Stimulated activated CD8-positive, alpha-beta memory T cell treated with anti-CD3 and anti-CD28 coated beads, Interleukin-7, amount 100 ng/mL, for 24 hours (primary cell): Measurements from ENCODE around the gene APC2.
"Not testable (repeated sequence)": the region's sequence is repeated elsewhere in the genome, so short reads cannot be mapped to it uniquely, and the experiment has no call there.

Experiments
- DNase-seq: peaks from one replicate; pipeline ENCODE4 v3.0.0-alpha.2; 2020; ENCODE audit warnings: low read depth

Gene APC2

DNA sequence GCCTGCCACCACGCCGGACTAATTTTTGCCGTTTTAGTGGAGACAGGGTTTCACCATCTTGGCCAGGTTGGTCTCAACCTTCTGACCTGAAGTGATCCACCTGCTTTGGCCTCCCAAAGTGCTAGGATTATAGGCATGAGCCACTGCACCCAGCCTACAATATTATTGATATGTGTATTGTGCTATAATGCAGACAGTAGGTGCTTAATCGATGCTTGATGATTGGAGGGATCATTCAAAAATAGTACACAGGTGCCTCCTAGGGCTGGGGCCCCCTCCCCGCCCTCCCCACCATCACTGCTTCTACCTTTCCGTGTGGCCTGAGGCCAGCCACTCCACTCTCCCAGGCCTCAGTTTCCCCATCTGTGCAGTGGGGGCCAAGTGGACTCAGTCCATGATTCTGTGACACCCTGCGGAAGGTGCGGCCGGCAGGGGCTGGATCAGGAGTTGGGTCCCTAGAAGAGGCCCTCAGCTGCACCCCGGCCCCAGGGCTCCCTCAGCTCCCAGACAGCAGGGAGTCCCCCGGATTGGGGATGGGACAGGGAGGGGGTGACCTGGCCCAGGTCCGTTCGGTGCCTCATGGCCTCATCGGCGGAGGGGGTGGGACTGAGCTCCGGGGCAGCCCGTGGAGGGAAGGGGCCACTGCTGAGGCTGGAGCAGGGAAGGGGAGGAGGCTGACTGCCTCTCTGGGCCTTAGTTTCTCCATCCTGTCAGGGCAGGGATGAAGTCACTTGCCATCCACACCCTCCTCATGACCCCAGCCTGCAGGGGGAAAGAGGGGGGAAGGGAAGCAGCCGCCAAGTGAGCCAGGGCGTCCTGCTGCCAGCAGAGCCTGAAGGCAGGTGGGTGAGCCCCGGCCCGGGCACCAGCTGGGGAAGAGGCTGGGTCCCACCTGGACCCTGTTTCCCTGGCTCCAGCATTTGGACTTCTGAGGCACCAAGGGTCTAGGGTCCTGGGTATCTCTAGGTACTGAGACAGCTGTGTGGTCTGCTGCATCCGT is 61.7 kb downstream of the APC2 start:
- no peak for DNase-seq

DNA sequence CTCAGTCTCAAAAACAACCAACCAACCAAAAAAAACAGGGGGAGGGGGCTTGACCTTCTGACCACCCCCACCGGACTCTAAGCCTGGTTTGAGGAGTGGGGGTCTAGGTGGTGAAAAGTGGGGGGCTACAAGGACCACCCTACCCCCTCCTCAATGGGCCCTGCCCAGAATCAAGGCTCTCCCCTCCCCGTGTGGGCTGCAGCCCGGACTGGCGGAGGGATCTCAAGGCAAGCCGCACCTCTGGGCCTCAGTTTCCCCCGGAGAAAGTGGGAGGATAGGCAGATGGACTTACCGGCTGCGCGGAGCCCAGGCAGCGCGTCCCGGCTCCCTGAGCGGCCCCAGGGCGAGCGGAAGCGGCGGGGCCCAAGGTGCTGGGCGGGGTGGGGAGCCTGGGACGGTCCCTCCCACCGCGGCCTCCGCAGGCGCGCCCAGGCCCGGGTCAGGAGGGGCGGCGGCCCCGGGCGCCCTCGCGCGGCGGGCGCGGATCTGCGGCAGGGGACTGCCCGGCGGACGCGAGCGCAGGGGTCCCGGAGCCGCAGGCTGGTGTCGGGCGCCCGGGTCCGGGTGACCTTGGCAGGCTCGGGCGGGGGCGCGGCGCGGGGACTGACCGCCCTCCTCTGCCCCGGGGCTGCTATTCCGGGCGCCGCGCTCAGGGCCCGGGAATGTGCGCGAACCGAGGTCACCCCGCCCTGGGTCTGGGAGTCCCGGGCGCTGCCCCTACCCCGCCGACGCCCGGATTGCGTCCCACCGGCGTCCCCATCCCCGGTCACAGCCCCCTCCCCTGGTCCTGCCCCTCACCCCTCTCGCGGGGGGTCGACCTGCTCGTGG is 63.0 kb downstream of the APC2 start, which contains the start of gene ADAMTSL5:
Gene ADAMTSL5, minus strand, starts transcription at position 349 of the 828 bp plus-strand sequence. CDS start 2,076 bp downstream, outside the sequence.
- DNase-seq, result peak; percentile 35

DNA sequence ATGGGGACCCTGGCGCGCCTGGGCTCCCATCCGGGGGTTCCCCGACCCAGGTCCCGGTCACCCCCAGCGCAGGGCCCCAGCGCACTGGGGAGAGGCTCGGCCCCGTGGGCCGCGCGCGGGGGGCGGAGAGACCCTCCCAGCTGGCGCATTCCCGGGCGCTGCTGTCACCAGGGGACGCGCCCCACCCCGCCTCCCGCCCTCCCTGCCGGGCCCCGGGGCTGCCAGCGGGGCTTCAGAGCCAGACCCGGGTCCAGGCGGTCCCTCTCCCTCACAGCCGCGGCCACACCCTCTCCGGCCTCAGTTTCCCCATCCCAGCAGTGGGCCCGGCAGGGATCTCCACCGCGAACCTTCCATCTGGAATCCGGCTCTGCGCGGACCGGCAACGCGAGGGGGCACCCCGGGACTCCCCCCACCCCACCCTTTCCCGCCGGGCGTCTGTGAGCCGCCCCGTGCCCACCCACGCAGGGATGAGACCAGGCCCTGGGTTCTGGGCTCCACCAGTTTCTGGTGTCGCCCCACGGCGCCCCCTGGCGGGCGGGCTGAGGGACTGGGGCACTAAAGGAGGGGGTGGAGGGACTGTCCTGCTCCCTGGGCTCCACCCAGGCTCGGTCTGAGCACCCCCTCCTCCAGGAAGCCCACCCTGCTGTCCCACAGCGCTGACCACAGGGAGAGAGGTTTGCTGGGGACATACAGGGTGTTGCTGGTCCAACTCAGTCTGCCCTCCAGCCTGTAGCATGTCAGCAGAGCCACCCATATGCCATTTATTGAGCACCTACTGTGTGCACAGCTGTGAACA is 63.8 kb downstream of the APC2 start:
- peak; percentile 44 for DNase-seq

DNA sequence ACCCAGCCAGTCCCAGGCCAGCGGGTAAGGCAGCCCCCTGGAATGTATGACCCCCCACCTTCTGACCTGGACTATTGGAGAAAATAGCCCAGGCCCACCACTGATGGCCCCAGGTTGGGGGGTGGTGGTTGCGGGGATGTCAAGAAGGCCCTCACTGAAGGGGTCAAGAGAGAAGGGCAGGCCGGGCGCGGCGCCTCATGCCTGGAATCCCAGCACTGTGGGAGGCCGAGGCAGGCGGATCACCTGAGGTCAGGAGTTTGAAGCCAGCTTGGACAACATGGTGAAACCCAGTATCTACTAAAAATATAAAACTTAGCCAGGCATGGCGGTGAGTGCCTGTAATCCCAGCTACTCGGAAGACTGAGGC is 64.4 kb downstream of the APC2 start:
- DNase-seq, result no peak

DNA sequence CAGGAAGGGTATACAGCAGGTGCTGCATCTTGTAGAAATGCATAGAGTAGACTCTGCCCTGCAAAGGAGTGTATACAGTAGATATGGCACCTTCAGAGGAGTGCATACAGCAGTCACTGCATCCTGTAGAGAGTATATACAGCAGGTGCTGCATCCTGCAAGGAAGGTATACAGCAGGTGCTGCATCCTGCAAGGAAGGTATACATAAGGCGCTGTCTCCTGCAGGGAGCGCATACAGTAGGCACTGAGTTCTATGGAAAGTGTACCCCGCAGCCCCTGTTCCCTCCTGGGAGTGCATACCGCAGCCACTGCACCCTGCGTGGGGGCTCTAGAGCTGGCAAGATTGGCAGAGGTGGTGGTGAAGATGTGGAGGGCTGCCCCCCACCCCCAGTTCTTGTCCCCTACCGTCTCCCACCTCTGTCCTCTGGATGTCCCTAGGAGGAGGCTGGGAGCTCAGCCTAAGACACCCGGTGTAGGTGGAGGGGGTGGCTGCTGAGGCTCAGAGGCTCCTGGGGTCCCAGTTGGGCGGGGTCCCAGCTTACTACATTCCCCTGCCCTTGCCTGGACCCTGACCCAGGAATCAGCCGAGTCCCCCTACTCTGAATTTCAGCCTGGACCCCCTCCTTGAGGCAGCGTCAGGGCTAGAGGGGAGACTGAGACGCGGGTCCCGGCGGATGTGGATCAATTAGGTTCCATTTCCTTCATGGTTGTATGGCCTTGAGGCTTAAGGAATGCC is 65.2 kb downstream of the APC2 start:
- DNase-seq, result no peak

DNA sequence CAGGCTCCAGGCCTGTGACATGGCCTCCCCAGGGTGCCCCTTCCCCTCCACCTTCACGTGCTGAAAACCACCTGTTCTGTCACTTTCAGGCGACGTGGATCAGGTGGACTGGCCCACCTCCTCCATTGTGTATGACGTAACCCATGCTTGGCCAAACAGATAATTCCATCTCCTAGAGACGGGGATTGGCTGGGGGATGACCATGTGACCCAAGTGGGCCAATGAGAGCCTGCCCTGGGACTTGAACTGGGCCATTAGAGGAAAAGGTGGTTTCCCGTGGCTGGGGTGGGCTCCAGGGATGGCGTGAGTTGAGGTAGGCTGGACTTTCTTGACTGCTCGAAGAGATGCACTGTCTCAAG is 66.5 kb downstream of the APC2 start:
- no peak for DNase-seq

DNA sequence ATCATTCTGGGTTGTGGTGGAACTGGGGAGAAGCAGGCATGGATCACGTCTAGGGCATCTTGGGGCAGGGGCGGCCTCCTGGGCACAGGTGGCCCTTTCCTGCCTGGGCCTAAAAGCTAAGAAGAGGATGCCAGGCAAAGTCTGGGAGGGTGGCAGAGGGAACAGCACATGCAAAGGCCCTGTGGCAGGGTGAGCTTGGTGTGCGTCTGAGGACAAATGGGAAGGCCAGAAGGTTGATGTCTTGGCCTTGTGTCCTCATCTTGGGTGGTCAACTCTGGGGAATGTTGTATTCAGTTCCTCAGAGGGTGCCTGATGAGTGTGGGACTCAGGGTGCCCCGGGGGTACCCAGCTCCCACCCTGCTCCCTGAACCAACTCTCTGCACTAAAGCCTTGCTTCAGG is 68.5 kb downstream of the APC2 start:
- no peak for DNase-seq

DNA sequence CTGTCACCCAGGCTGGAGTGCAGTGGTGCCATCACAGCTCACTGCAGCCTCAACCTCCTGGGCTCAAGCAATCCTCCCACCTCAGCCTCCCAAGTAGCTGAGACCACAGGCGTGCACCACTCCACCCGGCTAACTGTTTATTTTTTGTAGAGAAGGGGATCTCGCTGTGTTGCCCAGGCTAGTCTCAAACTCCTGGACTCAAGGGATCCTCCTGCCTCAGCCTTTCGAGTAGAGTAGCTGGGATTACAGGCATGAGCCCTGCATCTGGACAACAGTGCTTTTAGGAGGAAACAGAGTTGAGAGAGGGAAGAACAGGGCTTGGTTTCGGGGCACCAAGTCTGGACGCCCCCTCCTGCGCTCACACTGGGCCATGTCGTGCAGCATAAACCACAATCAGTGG is 69.9 kb downstream of the APC2 start:
- not testable (repeated sequence) for DNase-seq

DNA sequence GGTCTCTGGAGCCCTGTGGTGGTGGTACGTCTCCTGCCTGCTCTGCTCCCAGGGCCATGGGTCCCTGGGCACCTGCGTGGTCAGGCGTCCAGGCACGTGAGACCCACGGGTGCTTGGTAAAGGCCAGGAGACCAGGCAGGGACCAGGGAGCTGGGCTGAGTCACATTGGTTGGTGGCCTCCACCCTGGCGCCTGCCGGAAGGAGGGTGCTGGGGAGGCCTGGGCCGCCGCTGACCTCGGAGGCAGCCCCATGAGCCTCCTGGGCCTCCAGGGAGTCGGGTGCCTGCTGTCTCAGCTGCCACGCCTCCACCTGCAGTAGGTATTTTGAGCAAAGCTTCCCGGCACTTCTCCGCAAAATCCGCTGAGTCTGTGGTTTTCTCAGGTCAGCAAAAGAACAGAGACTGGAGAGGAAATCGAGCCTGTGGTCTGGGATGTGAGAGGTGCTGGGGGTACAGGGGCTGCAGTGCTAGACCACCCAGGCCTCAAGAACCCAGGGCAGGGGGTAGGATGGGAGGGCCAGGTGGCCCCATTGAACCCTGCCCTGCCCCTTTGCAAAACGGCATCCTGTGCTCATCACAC is 70.4 kb downstream of the APC2 start:
- no peak for DNase-seq

DNA sequence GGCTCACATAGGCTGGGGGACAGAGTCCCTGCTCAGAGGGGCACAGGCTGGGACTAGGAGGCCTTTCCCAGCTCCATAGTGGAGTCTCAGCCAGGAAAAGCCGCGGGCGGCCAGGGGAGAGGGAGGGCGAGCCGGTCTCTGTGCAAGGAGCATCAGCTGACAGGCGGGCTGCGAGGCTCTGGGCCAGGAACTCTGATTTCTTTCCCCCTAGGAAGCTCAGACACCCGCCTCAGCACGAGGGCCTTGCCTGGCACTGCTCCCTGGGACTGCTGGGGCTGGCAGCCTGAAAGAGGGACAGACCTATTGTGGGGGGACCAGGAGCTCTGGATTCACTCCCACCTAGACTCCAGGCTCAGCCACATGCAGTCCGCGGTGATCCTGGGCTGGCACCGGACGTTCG is 71.7 kb downstream of the APC2 start:
- DNase-seq, result no peak

DNA sequence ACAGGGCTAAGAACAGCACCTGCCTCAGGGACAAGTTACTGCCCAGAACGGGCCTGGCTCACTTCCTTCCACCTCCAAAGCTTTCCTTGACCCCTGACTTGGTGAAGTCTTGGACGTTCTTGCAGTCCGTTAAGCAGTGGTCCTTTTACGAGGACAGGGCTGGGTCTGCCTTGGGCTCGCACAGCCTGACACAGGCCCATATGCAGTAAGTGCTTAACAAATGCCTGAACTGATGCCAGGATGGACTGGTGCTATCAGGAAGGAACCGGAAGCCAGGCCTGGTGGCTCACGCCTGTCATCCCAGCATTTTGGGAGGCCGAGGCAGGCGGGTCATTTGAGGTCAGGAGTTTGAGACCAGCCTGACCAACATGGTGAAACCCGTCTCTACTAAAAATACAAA is 72.1 kb downstream of the APC2 start:
- no peak for DNase-seq

DNA sequence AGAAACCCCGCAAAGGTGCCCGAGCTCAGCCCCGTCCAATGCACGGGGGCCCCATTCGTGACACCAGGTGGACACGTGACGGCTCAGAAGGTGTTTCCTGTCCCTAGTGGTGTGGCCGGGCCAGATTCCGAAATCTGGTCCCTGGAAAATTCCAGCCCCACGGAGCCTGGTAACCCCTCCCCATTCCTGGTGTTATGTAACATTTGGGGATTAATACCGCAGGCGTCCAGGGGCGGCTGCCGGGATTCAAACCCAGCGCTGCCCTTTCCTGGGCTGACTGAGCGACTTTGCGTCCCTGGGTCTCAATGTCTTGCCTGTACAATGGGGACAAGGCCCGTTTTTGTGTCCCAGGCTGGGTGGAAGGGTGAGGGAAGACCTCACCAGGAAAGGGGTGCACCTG is 72.9 kb downstream of the APC2 start:
- no peak for DNase-seq
